Smooth muscle cell (in vitro differentiated cells): Measurements from ENCODE around the gene NSMCE4A. TPM values are rescaled to one million over a fixed set of nuclear protein-coding genes. Genes with fewer than 3 reads are reported as not detected.
"Not testable (repeated sequence)": the region's sequence is repeated elsewhere in the genome, so short reads cannot be mapped to it uniquely, and the experiment has no call there.

Experiments used
- DNase-seq: peaks from one replicate; lab custom pipeline; 2025; ENCODE audit not compliant: unreplicated experiment; lab: John Stamatoyannopoulos, UW
- H2AFZ ChIP-seq: fragments of 200-600 bp; sonication (generic); 2 replicates; pipeline ENCODE4 v1.6.0; 2016; ENCODE audit warnings: antibody characterized with exemption, low read depth, mild to moderate bottlenecking
- H3F3A ChIP-seq: fragments of 200-600 bp; sonication (generic); 2 replicates; pipeline ENCODE4 v1.6.0; 2017; ENCODE audit warnings: antibody characterized with exemption, low read depth
- H3K27ac ChIP-seq: fragments of 200-600 bp; sonication (generic); 2 replicates; pipeline ENCODE4 v1.5.1; 2016; ENCODE audit warnings: low read depth, mild to moderate bottlenecking
- H3K27me3 ChIP-seq: fragments of 200-600 bp; sonication (generic); 2 replicates; pipeline ENCODE4 v1.6.1; 2016; ENCODE audit warnings: low read depth, mild to moderate bottlenecking
- H3K36me3 ChIP-seq: fragments of 200-600 bp; sonication (generic); 2 replicates; pipeline ENCODE4 v1.5.1; 2016; ENCODE audit warnings: low read depth
- H3K4me1 ChIP-seq: fragments of 200-600 bp; sonication (generic); 2 replicates; pipeline ENCODE4 v1.5.1; 2016; ENCODE audit warnings: low read depth
- H3K4me2 ChIP-seq: fragments of 200-600 bp; sonication (generic); 2 replicates; pipeline ENCODE4 v1.6.0; 2016; ENCODE audit warnings: mild to moderate bottlenecking
- H3K4me3 ChIP-seq: fragments of 200-600 bp; sonication (generic); 2 replicates; pipeline ENCODE4 v1.5.1; 2016; ENCODE audit warnings: mild to moderate bottlenecking
- H3K79me2 ChIP-seq: fragments of 200-600 bp; sonication (generic); 2 replicates; pipeline ENCODE4 v1.6.0; 2016; ENCODE audit warnings: low read depth, mild to moderate bottlenecking
- H3K9ac ChIP-seq: fragments of 200-600 bp; sonication (generic); 2 replicates; pipeline ENCODE4 v1.6.0; 2016; ENCODE audit warnings: low read depth
- H3K9me3 ChIP-seq: fragments of 200-600 bp; sonication (generic); replicated peaks from 2 replicates; pipeline ENCODE4 v1.5.1; 2016; ENCODE audit warnings: low read depth
- H4K20me1 ChIP-seq: fragments of 200-600 bp; sonication (generic); 2 replicates; pipeline ENCODE4 v1.6.0; 2016; ENCODE audit warnings: low read depth
- WGBS: methylation state at CpG from one replicate; pipeline ENCODE4 v1.1.7; 2016; ENCODE audit warnings: low lambda C conversion rate; 5-methylcytosine and 5-hydroxymethylcytosine counted together
- polyA plus RNA-seq: library from polyadenylated mRNA; unstranded; fragments of >200 nt; fragmentation: Nextera tagmentation; extraction: Ambion mirVana; gene quantifications from 2 replicates; pipeline ENCODE4 v1.2.1, GENCODE V29; 2016
- total RNA-seq: library from RNA; depleted of rRNA; stranded (reverse); fragments of >200 nt; gene quantifications from 2 replicates; pipeline ENCODE4 v1.2.3, GENCODE V29; 2014
- TF ChIP-seq, protein P1 (sequence below): fragments of 200-600 bp; sonication (generic); IDR thresholded peaks from 2 replicates; pipeline ENCODE4 v1.5.1; 2017; ENCODE audit warnings: borderline replicate concordance, mild to moderate bottlenecking, antibody characterized with exemption; ENCODE audit not compliant: insufficient read depth, poor library complexity, severe bottlenecking

NSMCE4A gene
- total and polyA plus RNA-seq, 2 experiments from 2014 or later = 24.7 to 35.3 TPM

- Histone ChIP-seq H4K20me1 (no peaks in the 10 kb centered on the region), H3K27ac (no peak overlapping the region), H3K27me3 (no peaks in the 10 kb centered on the region), H3K4me2 (no peak overlapping the region), H3K4me3 (no peak overlapping the region), H3K79me2 (no peaks in the 10 kb centered on the region), H3K36me3 (no peaks in the 10 kb centered on the region), H3F3A (no peaks in the 10 kb centered on the region), H3K4me1 (peaks cover 5% of the 10 kb centered on the region), H3K9ac (no peak overlapping the region), H3K9me3 (no peaks in the 10 kb centered on the region), H2AFZ (no peak overlapping the region)
- 97% methylated on average over 4 of the region's 4 CpGs for WGBS
- TF ChIP-seq, protein P1, sequence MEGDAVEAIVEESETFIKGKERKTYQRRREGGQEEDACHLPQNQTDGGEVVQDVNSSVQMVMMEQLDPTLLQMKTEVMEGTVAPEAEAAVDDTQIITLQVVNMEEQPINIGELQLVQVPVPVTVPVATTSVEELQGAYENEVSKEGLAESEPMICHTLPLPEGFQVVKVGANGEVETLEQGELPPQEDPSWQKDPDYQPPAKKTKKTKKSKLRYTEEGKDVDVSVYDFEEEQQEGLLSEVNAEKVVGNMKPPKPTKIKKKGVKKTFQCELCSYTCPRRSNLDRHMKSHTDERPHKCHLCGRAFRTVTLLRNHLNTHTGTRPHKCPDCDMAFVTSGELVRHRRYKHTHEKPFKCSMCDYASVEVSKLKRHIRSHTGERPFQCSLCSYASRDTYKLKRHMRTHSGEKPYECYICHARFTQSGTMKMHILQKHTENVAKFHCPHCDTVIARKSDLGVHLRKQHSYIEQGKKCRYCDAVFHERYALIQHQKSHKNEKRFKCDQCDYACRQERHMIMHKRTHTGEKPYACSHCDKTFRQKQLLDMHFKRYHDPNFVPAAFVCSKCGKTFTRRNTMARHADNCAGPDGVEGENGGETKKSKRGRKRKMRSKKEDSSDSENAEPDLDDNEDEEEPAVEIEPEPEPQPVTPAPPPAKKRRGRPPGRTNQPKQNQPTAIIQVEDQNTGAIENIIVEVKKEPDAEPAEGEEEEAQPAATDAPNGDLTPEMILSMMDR = no peak
- DNase-seq = no peak
Measured at GRCh38 chr10:121999301-121999700, 24.3 kb upstream of the NSMCE4A start.

GRCh38 chr10:121998462-121998861, 23.4 kb upstream of the NSMCE4A start:
- no peak for DNase-seq
- TF ChIP-seq, protein P1 = no peak
- H3K27me3 ChIP-seq = no peaks in the 10 kb centered on the region
- no peaks in the 10 kb centered on the region for H3F3A ChIP-seq
- no peaks in the 10 kb centered on the region for H3K9me3 ChIP-seq
- H3K4me1 ChIP-seq = peaks cover 13% of the 10 kb centered on the region
- no peak overlapping the region for H2AFZ ChIP-seq
- no peaks in the 10 kb centered on the region for H3K36me3 ChIP-seq
- H4K20me1 ChIP-seq = no peaks in the 10 kb centered on the region
- no peak overlapping the region for H3K4me2 ChIP-seq
- H3K27ac ChIP-seq = no peak overlapping the region
- H3K79me2 ChIP-seq = no peaks in the 10 kb centered on the region
- H3K9ac ChIP-seq = no peak overlapping the region
- WGBS = 90% methylated on average over 6 of the region's 6 CpGs
- no peak overlapping the region for H3K4me3 ChIP-seq

DNA sequence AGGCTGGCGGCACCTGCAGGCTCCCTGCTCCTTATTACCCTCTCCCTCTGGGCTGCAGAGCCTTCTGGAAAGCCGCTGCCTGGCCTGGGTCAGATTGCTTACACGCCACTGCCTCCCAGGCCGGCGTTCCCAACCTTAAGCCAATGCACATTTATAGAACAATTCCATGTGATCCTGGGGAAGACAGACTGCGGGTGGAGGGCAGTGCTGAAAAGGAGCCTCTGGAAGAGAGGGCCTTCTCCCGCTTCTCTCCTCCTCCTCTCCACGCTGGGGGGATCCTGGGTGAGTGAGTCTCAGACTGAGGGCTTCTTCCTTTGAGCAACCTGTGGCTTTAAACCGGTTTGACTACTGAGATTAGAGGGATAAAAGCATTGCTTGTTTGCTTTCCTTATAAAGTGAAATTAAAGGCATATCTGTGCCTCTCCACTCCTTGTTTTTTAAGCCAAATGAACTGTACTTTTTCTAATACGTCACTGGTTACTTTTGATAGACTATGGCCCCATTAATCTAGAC, 19.5 kb upstream of the NSMCE4A start:
- peak overlapping the region; percentile 39 for H3K27ac ChIP-seq
- H3K79me2 ChIP-seq = no peaks in the 10 kb centered on the region

DNA sequence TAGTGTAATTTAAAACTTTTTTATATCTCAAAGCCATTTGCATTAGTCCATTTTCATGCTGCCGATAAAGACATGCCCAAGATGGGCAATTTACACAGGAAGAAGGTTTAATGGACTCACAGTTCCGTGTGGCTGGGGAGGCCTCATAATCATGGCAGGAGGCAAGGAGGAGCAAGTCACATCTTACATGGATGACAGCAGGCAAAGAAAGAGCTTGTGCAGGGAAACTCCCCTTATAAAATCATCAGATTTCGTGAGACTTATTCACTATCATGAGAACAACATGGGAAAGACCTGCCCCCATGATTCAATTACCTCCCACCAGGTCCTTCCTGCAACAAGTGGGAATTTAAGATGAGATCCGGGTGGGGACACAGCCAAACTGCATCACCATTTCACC, 16.7 kb upstream of the NSMCE4A start:
- not testable (repeated sequence) for H3K27ac ChIP-seq, H4K20me1 ChIP-seq, H3F3A ChIP-seq, H3K9ac ChIP-seq, H3K36me3 ChIP-seq, H2AFZ ChIP-seq, H3K27me3 ChIP-seq, H3K9me3 ChIP-seq, H3K79me2 ChIP-seq, H3K4me3 ChIP-seq, DNase-seq, H3K4me2 ChIP-seq
- WGBS = 87% methylated on average over 4 of the region's 4 CpGs
- peaks cover 18% of the 10 kb centered on the region for H3K4me1 ChIP-seq

More for the DNA sequence above, 19.5 kb upstream of the NSMCE4A start:
- peaks cover 15% of the 10 kb centered on the region for H3K4me1 ChIP-seq
- H3K4me3 ChIP-seq = no peak overlapping the region
- no peaks in the 10 kb centered on the region for H3F3A ChIP-seq
- no peak overlapping the region for H2AFZ ChIP-seq
- H3K27me3 ChIP-seq = no peaks in the 10 kb centered on the region
- peak overlapping the region; percentile 16 for H3K4me2 ChIP-seq
- no peaks in the 10 kb centered on the region for H3K36me3 ChIP-seq
- H3K9ac ChIP-seq = no peak overlapping the region
- 43% methylated on average over 10 of the region's 10 CpGs for WGBS
- no peak for DNase-seq
- no peaks in the 10 kb centered on the region for H3K9me3 ChIP-seq
- H4K20me1 ChIP-seq = no peaks in the 10 kb centered on the region
- TF ChIP-seq, protein P1 = no peak
